GM21381 (cell line): Measurements from ENCODE around the gene SELENOM.
"Not testable (repeated sequence)": the region's sequence is repeated elsewhere in the genome, so short reads cannot be mapped to it uniquely, and the experiment has no call there.

ENCODE experiments used
- ATAC-seq: cut with Tn5 transposase; IDR thresholded peaks from one replicate; pipeline ENCODE4 v1.9.1; 2021; ENCODE audit warnings: mild to moderate bottlenecking, moderate library complexity; ENCODE audit not compliant: unreplicated experiment

Gene SELENOM

GRCh38 chr22:31106731-31107177 is 614 bp downstream of the SELENOM start:
- ATAC-seq, result no peak

DNA sequence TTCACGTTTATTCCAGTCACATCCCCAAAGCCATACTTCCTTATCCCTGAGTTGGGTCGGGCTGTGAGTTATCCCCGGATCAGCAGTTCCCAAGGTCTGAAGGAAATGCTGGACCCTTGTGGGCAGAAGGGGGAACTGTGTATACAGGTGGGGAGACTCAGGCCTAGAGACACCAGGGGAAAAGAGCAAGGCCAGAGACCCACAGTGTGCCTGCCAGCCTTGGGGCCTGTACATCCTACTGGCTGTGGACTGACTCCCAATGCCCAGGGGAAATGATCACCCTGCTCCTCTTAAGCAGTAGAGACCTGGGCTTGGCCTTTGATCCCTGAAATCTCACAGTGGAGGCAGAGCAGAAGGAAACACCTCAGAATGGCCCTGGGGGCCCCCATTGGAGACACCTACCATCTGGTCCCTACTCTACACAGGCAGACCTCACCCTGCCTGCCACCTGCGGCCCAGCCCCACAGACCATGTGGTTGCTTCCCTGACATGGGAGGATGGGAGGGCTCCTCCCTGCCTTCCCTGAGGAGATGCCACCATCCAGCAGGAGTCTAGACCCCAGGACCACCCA is 1.3 kb downstream of the SELENOM start:
- ATAC-seq, result no peak

- ATAC-seq, result no peak
These were observed 2.0 kb downstream of the SELENOM start for GRCh38 chr22:31105282-31105929.

- ATAC-seq, result no peak
These were observed 2.5 kb downstream of the SELENOM start for GRCh38 chr22:31104869-31105268.

DNA sequence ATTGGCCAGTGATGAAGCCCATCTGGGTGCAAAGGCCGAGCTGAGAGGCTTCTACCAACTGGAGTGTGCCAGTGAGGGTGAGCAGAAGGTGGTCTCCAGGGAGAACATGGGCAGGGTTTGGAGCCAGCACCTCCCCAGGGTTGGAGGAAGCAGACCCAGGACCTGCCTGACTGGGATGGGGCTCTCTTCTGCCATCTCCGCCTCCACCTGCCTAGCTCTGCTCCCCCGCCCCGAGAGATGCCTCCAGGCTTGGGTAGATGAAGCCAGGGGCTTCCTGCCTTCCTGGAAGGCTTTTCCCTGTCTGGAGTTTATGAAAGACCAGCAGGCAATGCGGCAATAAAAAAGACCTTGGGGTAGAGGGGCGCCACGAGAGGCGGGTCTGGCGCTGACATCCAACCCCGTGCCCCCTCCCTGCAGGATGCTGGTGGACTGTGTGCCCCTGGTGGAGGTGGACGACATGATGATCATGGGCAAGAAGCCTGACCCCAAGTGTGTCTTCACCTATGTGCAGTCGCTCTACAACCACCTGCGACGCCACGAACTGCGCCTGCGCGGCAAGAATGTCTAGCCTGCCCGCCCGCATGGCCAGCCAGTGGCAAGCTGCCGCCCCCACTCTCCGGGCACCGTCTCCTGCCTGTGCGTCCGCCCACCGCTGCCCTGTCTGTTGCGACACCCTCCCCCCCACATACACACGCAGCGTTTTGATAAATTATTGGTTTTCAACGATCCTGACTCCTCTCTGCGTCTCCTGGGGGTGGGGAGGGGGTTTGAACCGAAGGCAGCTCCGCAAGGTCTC is 3.3 kb downstream of the SELENOM start:
- ATAC-seq, result no peak

GRCh38 chr22:31103111-31103510 is 4.3 kb downstream of the SELENOM start:
- no peak for ATAC-seq

DNA sequence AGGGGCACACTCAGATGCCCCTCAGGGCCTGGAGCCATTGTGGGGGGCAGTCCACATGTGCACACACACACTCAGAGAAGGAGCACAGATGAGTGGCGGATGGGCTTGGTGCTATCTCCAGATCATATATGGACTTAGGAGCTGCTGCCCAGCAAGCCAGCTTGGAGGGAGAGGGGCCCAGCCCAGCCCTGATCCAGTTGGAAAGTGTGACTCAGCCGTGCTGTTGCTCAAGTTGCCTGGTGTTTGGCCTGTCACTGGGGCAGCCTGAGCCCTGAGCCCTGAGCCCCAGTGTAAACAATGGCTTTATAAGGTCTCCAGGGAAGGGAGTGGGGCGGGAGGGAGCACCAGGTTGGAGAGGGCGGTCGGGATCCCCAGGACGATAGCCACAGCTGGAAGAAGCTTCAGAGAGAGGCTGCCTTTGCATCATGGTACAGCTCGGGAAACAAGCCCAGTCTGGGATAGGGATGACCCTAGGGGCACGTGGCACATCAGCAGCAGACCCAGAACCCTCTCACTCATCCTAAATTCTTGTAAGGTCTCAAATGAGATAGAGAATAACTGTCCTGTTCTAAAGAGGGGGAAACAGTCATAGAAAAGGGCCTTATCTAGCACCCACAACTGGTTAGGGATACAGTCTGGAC is 4.8 kb downstream of the SELENOM start:
- no peak for ATAC-seq

GRCh38 chr22:31100762-31101525 is 6.4 kb downstream of the SELENOM start:
- ATAC-seq, result no peak

- no peak for ATAC-seq
These were observed 7.3 kb downstream of the SELENOM start for GRCh38 chr22:31099841-31100761.

- ATAC-seq, result no peak
These were observed 8.0 kb downstream of the SELENOM start for GRCh38 chr22:31099386-31099785.

DNA sequence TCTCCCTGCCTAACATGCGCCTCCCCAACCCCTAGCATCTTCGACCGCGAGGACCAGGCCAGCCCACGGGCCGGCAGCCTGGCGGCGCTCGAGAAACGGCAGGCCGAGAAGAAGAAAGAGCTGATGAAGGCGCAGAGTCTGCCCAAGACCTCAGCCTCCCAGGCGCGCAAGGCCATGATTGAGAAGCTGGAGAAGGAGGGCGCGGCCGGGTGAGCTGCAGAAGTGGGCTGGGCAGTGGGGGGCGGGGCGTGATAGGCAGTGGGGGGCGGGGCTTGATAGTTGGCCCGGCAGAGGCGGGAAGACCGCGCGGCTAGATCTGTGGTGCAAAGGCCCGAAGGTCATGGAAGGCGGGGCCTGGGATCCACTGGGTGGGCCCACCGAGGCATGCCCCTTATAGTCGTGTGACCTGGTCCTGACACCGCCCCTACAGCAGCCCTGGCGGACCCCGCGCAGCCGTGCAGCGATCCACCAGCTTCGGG is 8.7 kb downstream of the SELENOM start:
- ATAC-seq, result no peak

- ATAC-seq, result no peak
These were observed 9.3 kb downstream of the SELENOM start for GRCh38 chr22:31097941-31098631.

GRCh38 chr22:31097539-31097938 is 9.8 kb downstream of the SELENOM start:
- not testable (repeated sequence) for ATAC-seq

- no peak for ATAC-seq
These were observed 10.6 kb downstream of the SELENOM start for GRCh38 chr22:31096657-31097279.

DNA sequence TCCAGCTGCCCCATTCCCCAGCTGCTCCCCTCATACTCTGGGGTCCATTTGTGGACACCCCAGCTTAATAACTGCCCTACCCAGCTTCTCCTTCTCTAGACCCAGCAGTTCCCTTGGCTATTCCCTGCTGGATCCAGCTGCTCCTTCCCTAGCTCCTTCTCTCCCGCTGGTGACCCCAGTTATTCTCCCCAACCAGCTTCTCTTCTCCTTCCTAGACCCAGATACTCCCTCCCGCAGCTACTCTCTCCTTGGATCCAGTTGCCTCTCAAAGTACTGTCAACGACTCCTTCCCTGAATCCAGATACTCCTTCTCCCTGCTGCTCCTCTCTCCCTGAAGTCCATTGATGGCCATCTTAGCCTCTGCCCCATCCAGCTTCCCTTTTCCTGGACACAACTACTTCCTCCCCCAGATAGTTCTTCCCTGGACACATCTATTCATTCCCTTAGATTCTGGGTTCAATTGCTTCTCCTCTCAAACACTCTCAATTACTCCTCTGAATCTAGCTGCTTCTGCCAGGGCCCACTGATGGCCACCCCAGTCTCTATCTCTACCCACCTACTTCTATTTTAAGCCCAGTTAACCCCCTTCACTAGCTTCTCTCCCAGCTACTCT is 11.6 kb downstream of the SELENOM start:
- no peak for ATAC-seq

- no peak for ATAC-seq
These were observed 12.6 kb downstream of the SELENOM start for GRCh38 chr22:31094741-31095140.

DNA sequence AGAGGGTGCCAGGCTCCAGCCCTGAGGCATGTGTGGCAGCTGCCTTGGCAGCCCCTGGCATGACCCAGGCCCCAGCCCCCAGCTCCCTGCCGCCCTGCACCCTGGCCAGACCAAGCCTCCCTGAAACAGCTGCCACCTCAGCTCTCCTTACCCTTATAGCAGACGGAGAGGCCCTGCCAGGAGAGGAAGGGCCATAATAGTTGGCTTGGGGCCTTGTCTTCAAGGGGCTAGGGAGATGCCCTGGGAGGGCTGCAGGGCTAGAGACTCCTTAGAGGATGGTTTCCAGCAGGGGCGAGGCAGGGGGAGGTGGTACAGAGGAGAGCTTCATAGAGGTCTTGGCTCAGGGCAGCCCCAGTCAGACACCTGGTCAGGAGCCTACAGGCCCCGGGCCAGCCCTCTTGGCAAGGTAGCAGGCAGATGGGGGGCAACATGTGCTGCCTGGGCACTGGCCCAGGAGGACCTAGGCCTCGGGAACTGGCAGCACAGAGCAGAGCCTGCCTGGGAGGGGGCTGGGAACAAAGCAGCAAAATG is 13.3 kb downstream of the SELENOM start:
- ATAC-seq, result no peak
